ENCODE results near the gene P2RY14.

DNA sequence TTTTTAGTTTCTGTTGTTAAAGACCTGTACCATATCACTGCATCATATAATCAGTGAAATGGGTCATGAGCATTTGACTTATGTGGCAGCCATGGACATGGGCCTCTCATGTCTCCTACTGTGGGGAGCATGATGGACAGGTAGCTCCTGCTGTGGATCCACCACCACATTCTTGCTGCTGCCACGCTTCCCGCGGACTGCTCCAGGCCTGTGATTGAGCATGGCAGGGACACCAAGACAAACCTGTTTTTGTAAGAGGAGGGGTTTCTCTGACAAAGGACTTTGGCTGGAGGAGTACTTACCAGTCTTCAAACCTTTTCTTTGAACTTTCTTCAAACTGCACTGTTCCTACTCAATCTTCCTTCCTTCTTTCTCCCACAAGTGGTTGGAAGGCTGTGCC is 17.9 kb upstream of the P2RY14 start:
- TF ChIP-seq POLR2A (IDR thresholded peaks at IDR 0.05) (no peak), CTCF (IDR thresholded peaks at IDR 0.05) (no peak), POLR2AphosphoS5 (IDR thresholded peaks at IDR 0.05) (no peak)

Data from stomach (tissue), 4 donors.